ENCODE data around the gene RAD9A. TPM values are rescaled to one million over a fixed set of nuclear protein-coding genes. Genes with fewer than 3 reads are reported as not detected.
A peak's percentile ranks its signal among the peaks of the same experiment; 100 is the strongest.

Gene RAD9A
- total RNA-seq, 1 experiment from 2014 or later, result 43.0 TPM

GRCh38 chr11:67354075-67355022 is 37.4 kb upstream of the RAD9A start:
- TF ChIP-seq EZH2 (IDR thresholded peaks at IDR 0.05; ENCODE audit: borderline replicate concordance, low read depth, low read length, poor library complexity, severe bottlenecking) (no peak), CTCF (conservative IDR thresholded peaks at IDR 0.05; ENCODE audit: low read depth, low read length) (no peak)
- no peaks in the 10 kb centered on the region for H3K9me3 ChIP-seq (ENCODE audit: low read depth, low read length, poor library complexity, severe bottlenecking)
- ChIA-PET POLR2A (ENCODE audit: low non-redundant PET) (no interaction called here), CTCF (interaction anchor here (4.1 kb wide), 1 partner anchor 28 kb away, joined by 78 read pairs; no protein-coding TSS in a partner anchor)
- H3K27me3 ChIP-seq (replicated peaks; ENCODE audit: insufficient read depth, low read depth, low read length, poor library complexity), result no peaks in the 10 kb centered on the region
- no peaks in the 10 kb centered on the region for H3K36me3 ChIP-seq (ENCODE audit: insufficient read depth, low read length, poor library complexity, severe bottlenecking)
- no TSS peak for BruUV-seq (replicated peaks)
- DNase-seq (ENCODE audit: low spot score), result no peak
- peaks cover 25% of the 10 kb centered on the region for H3K4me1 ChIP-seq (ENCODE audit: insufficient read depth, low read length, poor library complexity, severe bottlenecking)
- H3K27ac ChIP-seq (ENCODE audit: low read depth, low read length, poor library complexity, severe bottlenecking), result peak overlapping the region; percentile 91
- intact Hi-C loops (cut with micrococcal nuclease; ENCODE audit: unreplicated experiment), result loop anchor here (5.0 kb wide), 1 partner anchor 153 kb away; the partner anchor contains the start of genes CDK2AP2 and PITPNM1
- peak overlapping the region; percentile 90 for H3K4me3 ChIP-seq (ENCODE audit: low read depth, low read length, poor library complexity, severe bottlenecking)

- intact Hi-C loops (cut with micrococcal nuclease; ENCODE audit: unreplicated experiment), result no loop called here
- Histone ChIP-seq H3K36me3 (ENCODE audit: insufficient read depth, low read length, poor library complexity, severe bottlenecking) (no peaks in the 10 kb centered on the region), H3K27me3 (replicated peaks; ENCODE audit: insufficient read depth, low read depth, low read length, poor library complexity) (no peaks in the 10 kb centered on the region), H3K4me1 (ENCODE audit: insufficient read depth, low read length, poor library complexity, severe bottlenecking) (peaks cover 25% of the 10 kb centered on the region), H3K9me3 (ENCODE audit: low read depth, low read length, poor library complexity, severe bottlenecking) (no peaks in the 10 kb centered on the region), H3K4me3 (ENCODE audit: low read depth, low read length, poor library complexity, severe bottlenecking) (no peak overlapping the region), H3K27ac (ENCODE audit: low read depth, low read length, poor library complexity, severe bottlenecking) (peak overlapping the region; percentile 91)
- DNase-seq (ENCODE audit: low spot score), result no peak
- no TSS peak for BruUV-seq (replicated peaks)
- CTCF ChIA-PET, result interaction anchor here (0.6 to 3.4 kb wide), 5 partner anchors 16 to 80 kb away, joined by 7 to 62 read pairs (median 9); partner anchors contain the start of gene PPP1CA
- TF ChIP-seq CTCF (conservative IDR thresholded peaks at IDR 0.05; ENCODE audit: low read depth, low read length) (no peak), EZH2 (IDR thresholded peaks at IDR 0.05; ENCODE audit: borderline replicate concordance, low read depth, low read length, poor library complexity, severe bottlenecking) (no peak)
- POLR2A ChIA-PET (ENCODE audit: low non-redundant PET), result no interaction called here
Observed at GRCh38 chr11:67355023-67355793, 36.6 kb upstream of the RAD9A start.

GRCh38 chr11:67355794-67356386 is 35.9 kb upstream of the RAD9A start:
- Histone ChIP-seq H3K36me3 (ENCODE audit: insufficient read depth, low read length, poor library complexity, severe bottlenecking) (no peaks in the 10 kb centered on the region), H3K9me3 (ENCODE audit: low read depth, low read length, poor library complexity, severe bottlenecking) (no peaks in the 10 kb centered on the region), H3K27ac (ENCODE audit: low read depth, low read length, poor library complexity, severe bottlenecking) (no peak overlapping the region), H3K4me3 (ENCODE audit: low read depth, low read length, poor library complexity, severe bottlenecking) (no peak overlapping the region), H3K27me3 (replicated peaks; ENCODE audit: insufficient read depth, low read depth, low read length, poor library complexity) (no peaks in the 10 kb centered on the region), H3K4me1 (ENCODE audit: insufficient read depth, low read length, poor library complexity, severe bottlenecking) (peaks cover 25% of the 10 kb centered on the region)
- intact Hi-C loops (cut with micrococcal nuclease; ENCODE audit: unreplicated experiment), result no loop called here
- BruUV-seq (replicated peaks), result no TSS peak
- ChIA-PET POLR2A (ENCODE audit: low non-redundant PET) (no interaction called here), CTCF (interaction anchor here (0.6 to 3.4 kb wide), 6 partner anchors 9 to 81 kb away, joined by 3 to 62 read pairs (median 8); partner anchors contain the start of gene PPP1CA)
- TF ChIP-seq EZH2 (IDR thresholded peaks at IDR 0.05; ENCODE audit: borderline replicate concordance, low read depth, low read length, poor library complexity, severe bottlenecking) (no peak), CTCF (conservative IDR thresholded peaks at IDR 0.05; ENCODE audit: low read depth, low read length) (no peak)
- DNase-seq (ENCODE audit: low spot score), result no peak
